IMR-90 (cell line): ENCODE data around the gene ASL. TPM values are rescaled to one million over a fixed set of nuclear protein-coding genes. Genes with fewer than 3 reads are reported as not detected.

Experiments
- ATAC-seq: fragments of 200-7000 bp; cut with Tn5 transposase; 2 replicates; pipeline ENCODE4 v1.9.1; 2020; ENCODE audit warnings: low read depth, mild to moderate bottlenecking, moderate library complexity
- BruUV-seq: library from RNA; stranded (reverse); fragments of 400-500 nt; replicated peaks from 2 replicates; lab custom pipeline; 2021; lab: Mats Ljungman, UMichigan
- CTCF ChIA-PET: fragments of 300-600 bp; formaldehyde crosslinking; extraction: SDS; loops from one replicate; lab custom pipeline; 2021; ENCODE audit warnings: antibody characterized with exemption; lab: Yijun Ruan, JAX
- POLR2A ChIA-PET: fragments of 300-600 bp; sonication (Branson Sonifier 250); formaldehyde crosslinking; loops from one replicate; lab custom pipeline; 2022; ENCODE audit warnings: antibody characterized with exemption; ENCODE audit not compliant: unreplicated experiment; lab: Charles Lee
- DNase-seq: peaks from one replicate; pipeline ENCODE4 v3.0.0; 2013
- H2AFZ ChIP-seq: replicated peaks from 2 replicates; pipeline ENCODE3; 2013; ENCODE audit warnings: low read length, mild to moderate bottlenecking; ENCODE audit not compliant: poor library complexity
- H2AK5ac ChIP-seq: 2 replicates; pipeline ENCODE4 v1.6.1; 2013; ENCODE audit warnings: low read depth, low read length, inconsistent platforms
- H2AK9ac ChIP-seq: replicated peaks from 2 replicates; pipeline ENCODE3; 2013; ENCODE audit warnings: mild to moderate bottlenecking, low read depth, low read length, moderate library complexity; ENCODE audit not compliant: poor library complexity
- H2BK120ac ChIP-seq: 2 replicates; pipeline ENCODE4 v1.6.1; 2013; ENCODE audit warnings: low read depth, low read length, inconsistent platforms
- H2BK15ac ChIP-seq: 3 replicates; pipeline ENCODE4 v1.6.1; 2013; ENCODE audit warnings: low read depth, low read length, inconsistent platforms
- H2BK20ac ChIP-seq: 2 replicates; pipeline ENCODE4 v1.6.1; 2013; ENCODE audit warnings: low read depth, mild to moderate bottlenecking, inconsistent platforms, low read length, moderate library complexity
- H2BK5ac ChIP-seq: 2 replicates; pipeline ENCODE4 v1.6.1; 2013; ENCODE audit warnings: mild to moderate bottlenecking, low read depth, low read length, inconsistent platforms; ENCODE audit not compliant: poor library complexity, severe bottlenecking
- H3K14ac ChIP-seq: replicated peaks from 2 replicates; pipeline ENCODE4 v1.6.1; 2013; ENCODE audit warnings: low read depth, low read length, inconsistent platforms
- H3K18ac ChIP-seq: 2 replicates; pipeline ENCODE4 v1.6.1; 2013; ENCODE audit warnings: low read depth, low read length, control low read depth
- H3K23ac ChIP-seq: 2 replicates; pipeline ENCODE4 v1.6.1; 2013; ENCODE audit warnings: low read depth, low read length, inconsistent platforms
- H3K27ac ChIP-seq: 2 replicates; pipeline ENCODE4 v1.5.1; 2013; ENCODE audit warnings: mild to moderate bottlenecking, control low read depth, low read length; ENCODE audit not compliant: insufficient read depth
- H3K27me3 ChIP-seq: 2 replicates; pipeline ENCODE4 v1.6.1; 2013; ENCODE audit warnings: low read length; ENCODE audit not compliant: control insufficient read depth, insufficient read depth
- H3K36me3 ChIP-seq: 2 replicates; pipeline ENCODE4 v1.6.1; 2013; ENCODE audit warnings: low read length, mixed read lengths; ENCODE audit not compliant: control insufficient read depth, insufficient read depth
- H3K4ac ChIP-seq: 2 replicates; pipeline ENCODE4 v1.6.1; 2013; ENCODE audit warnings: low read depth, low read length, inconsistent platforms
- H3K4me1 ChIP-seq: 2 replicates; pipeline ENCODE4 v1.6.1; 2013; ENCODE audit warnings: low read length, mixed read lengths; ENCODE audit not compliant: control insufficient read depth, insufficient read depth
- H3K4me2 ChIP-seq: 2 replicates; pipeline ENCODE4 v1.6.1; 2013; ENCODE audit warnings: low read depth, mild to moderate bottlenecking, control low read depth, low read length, moderate library complexity
- H3K4me3 ChIP-seq: 2 replicates; pipeline ENCODE4 v1.5.1; 2013; ENCODE audit warnings: low read depth, mild to moderate bottlenecking, control low read depth, low read length, moderate library complexity; ENCODE audit not compliant: insufficient read depth
- H3K56ac ChIP-seq: 2 replicates; pipeline ENCODE4 v1.6.1; 2013; ENCODE audit warnings: low read length, inconsistent platforms; ENCODE audit not compliant: insufficient read depth; ENCODE audit errors: extremely low read depth
- H3K79me1 ChIP-seq, 2 experiments: 2 replicates each; pipeline ENCODE4 v1.6.1; 2013; ENCODE audit warnings: low read length in 2 of 2, inconsistent platforms in 1 of 2, low read depth in 1 of 2
- H3K9ac ChIP-seq: 2 replicates; pipeline ENCODE4 v1.6.1; 2013; ENCODE audit warnings: low read depth, low read length, control low read depth
- H3K9me1 ChIP-seq: 2 replicates; pipeline ENCODE4 v1.6.1; 2013; ENCODE audit warnings: low read length, inconsistent platforms; ENCODE audit not compliant: insufficient read depth
- H3K9me3 ChIP-seq: 2 replicates; pipeline ENCODE4 v1.6.1; 2013; ENCODE audit warnings: low read length; ENCODE audit not compliant: control insufficient read depth, insufficient read depth
- H4K20me1 ChIP-seq: 2 replicates; pipeline ENCODE4 v1.6.1; 2013; ENCODE audit warnings: low read length, inconsistent platforms; ENCODE audit not compliant: insufficient read depth
- H4K5ac ChIP-seq: 2 replicates; pipeline ENCODE4 v1.6.1; 2013; ENCODE audit warnings: mild to moderate bottlenecking, low read depth, low read length, control low read depth
- H4K8ac ChIP-seq, 2 experiments: 2 replicates each; pipeline ENCODE4 v1.6.1; 2013; ENCODE audit warnings: low read depth in 2 of 2, low read length in 2 of 2, control low read depth in 1 of 2, inconsistent platforms in 1 of 2
- H4K91ac ChIP-seq: 2 replicates; pipeline ENCODE4 v1.6.1; 2013; ENCODE audit warnings: low read depth, low read length, inconsistent platforms; ENCODE audit not compliant: insufficient read depth
- CEBPB ChIP-seq: IDR thresholded peaks from 2 replicates; pipeline ENCODE4 v1.6.1; 2012; ENCODE audit warnings: low read depth, low read length, improper control_type of control experiment
- MXI1 ChIP-seq: IDR thresholded peaks from 2 replicates; pipeline ENCODE4 v1.6.1; 2012; ENCODE audit warnings: low read depth, mild to moderate bottlenecking, low read length, moderate library complexity, borderline replicate concordance
- POLR2A ChIP-seq: IDR thresholded peaks from 2 replicates; pipeline ENCODE4 v1.6.1; 2012; ENCODE audit warnings: mild to moderate bottlenecking, low read depth, low read length
- RAD21 ChIP-seq: IDR thresholded peaks from 2 replicates; pipeline ENCODE4 v1.6.1; 2012; ENCODE audit warnings: low read length, improper control_type of control experiment
- RCOR1 ChIP-seq: IDR thresholded peaks from 2 replicates; pipeline ENCODE4 v1.6.1; 2012; ENCODE audit warnings: mild to moderate bottlenecking, low read length, improper control_type of control experiment; ENCODE audit not compliant: insufficient replicate concordance
- WGBS, 2 experiments: methylation state at CpG; one replicate each; pipeline versions ENCODE4 v1.1.5 to v1.1.7; 2013; ENCODE audit warnings: missing lambda C conversion rate in 2 of 2; ENCODE audit not compliant: insufficient read length in 1 of 2; ENCODE audit errors: extremely low coverage in 2 of 2; 5-methylcytosine and 5-hydroxymethylcytosine counted together
- dilution Hi-C: fragments of 300-500 bp; cut with HindIII; formaldehyde crosslinking; loops from one replicate; pipeline ENCODE4 v1.14.3; 2018; ENCODE audit warnings: low sequenced_read_pairs; ENCODE audit not compliant: unreplicated experiment
- in situ Hi-C: fragments of 300-500 bp; cut with MboI; formaldehyde crosslinking; loops from 3 replicates; pipeline ENCODE4 v1.14.3; 2019; ENCODE audit warnings: low sequenced_read_pairs, inconsistent platforms, mixed read lengths
- intact Hi-C: fragments of 100-400 bp; cut with micrococcal nuclease; formaldehyde crosslinking; loops from 2 replicates; pipeline ENCODE4 v1.10.0; 2022
- polyA plus RNA-seq, 3 experiments: library from polyadenylated mRNA; depleted of rRNA; stranded (reverse); fragments of >200 nt; gene quantifications; 2 replicates each; pipeline ENCODE4 v1.2.3, GENCODE V29; 2012; ENCODE audit warnings: low replicate concordance in 1 of 3
- total RNA-seq: library from RNA; depleted of rRNA; stranded (reverse); fragments of >200 nt; gene quantifications from 2 replicates; pipeline ENCODE4 v1.2.3, GENCODE V29; 2012

ASL gene
- total and polyA plus RNA-seq, 2 of the 4 experiments (the other 2 are of a cell fraction): 49.0 to 50.0 TPM

DNA sequence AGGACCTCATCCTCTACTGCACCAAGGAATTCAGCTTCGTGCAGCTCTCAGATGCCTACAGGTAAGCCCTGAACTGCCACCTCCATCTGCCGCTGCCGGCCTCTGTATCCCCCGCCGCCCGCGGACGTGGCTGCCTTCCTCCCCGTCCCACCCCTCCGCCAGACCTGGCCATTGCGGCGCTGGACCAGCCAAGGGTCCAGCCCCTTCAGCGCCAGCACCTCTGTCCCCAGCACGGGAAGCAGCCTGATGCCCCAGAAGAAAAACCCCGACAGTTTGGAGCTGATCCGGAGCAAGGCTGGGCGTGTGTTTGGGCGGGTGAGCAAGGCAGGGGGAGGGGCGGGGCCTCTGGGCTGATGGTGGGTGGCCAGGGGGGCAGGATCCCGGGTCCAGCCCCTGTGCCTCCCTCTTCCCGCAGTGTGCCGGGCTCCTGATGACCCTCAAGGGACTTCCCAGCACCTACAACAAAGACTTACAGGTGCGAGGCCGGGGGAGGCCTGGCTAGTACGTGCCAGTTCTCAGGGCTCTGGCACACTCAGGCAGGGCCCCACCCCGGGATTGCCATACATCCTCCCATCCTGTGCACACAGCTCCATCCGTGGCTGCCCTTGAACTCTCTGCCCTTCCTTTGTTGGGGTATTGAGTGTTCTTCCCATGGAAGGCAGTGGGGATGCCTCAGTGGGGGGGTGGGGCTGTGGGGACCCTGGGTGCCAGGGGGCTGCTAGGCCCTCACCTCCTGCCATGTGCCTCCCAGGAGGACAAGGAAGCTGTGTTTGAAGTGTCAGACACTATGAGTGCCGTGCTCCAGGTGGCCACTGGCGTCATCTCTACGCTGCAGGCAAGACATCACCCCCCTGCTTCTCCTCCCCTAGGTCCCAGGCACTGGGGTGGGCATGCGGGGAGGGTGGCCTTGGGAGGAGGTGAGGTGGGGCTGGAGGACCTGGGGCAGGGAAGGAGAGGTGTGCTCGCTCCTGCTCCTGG lies 13.5 kb downstream of the ASL start:
- no peak overlapping the region for H3K23ac ChIP-seq
- WGBS, 2 experiments: 93% methylated on average over 10 of the region's 32 CpGs; no CpG with 5 or more reads in 1 of the 2 experiments
- intact Hi-C loops (no loop called here), in situ Hi-C loops (no loop called here), dilution Hi-C loops (no loop called here)
- no peaks in the 10 kb centered on the region for H3K4me1 ChIP-seq
- H2BK5ac ChIP-seq: no peak overlapping the region
- H2AFZ ChIP-seq: no peak overlapping the region
- no peak overlapping the region for H2BK120ac ChIP-seq
- no peaks in the 10 kb centered on the region for H3K27me3 ChIP-seq
- H3K4ac ChIP-seq: no peak overlapping the region
- H4K8ac ChIP-seq: no peak overlapping the region
- no peak overlapping the region for H3K4me3 ChIP-seq
- H3K14ac ChIP-seq: no peak overlapping the region
- peaks cover 26% of the 10 kb centered on the region for H3K36me3 ChIP-seq
- H3K4me2 ChIP-seq: no peak overlapping the region
- H2AK9ac ChIP-seq: no peak overlapping the region
- no peak overlapping the region for H3K18ac ChIP-seq
- no peak for TF ChIP-seq MXI1
- no peak for TF ChIP-seq CEBPB
- TF ChIP-seq RAD21: no peak
- no peak for TF ChIP-seq POLR2A
- TF ChIP-seq RCOR1: no peak
- H4K5ac ChIP-seq: no peak overlapping the region
- H2AK5ac ChIP-seq: no peak overlapping the region
- no peak overlapping the region for H3K56ac ChIP-seq
- BruUV-seq: no TSS peak
- no peaks in the 10 kb centered on the region for H3K9me3 ChIP-seq
- no peak overlapping the region for H3K27ac ChIP-seq
- no peak overlapping the region for H3K9ac ChIP-seq
- no peaks in the 10 kb centered on the region for H3K9me1 ChIP-seq
- POLR2A ChIA-PET: no interaction called here
- ATAC-seq (no peak), DNase-seq (no peak)
- H2BK20ac ChIP-seq: no peak overlapping the region
- H4K20me1 ChIP-seq: no peaks in the 10 kb centered on the region; the same call in 1 of the 2 replicates
- H4K91ac ChIP-seq: no peak overlapping the region
- CTCF ChIA-PET: no interaction called here
- no peak overlapping the region for H2BK15ac ChIP-seq
- no peaks in the 10 kb centered on the region; a peak in 1 of 4 replicates for H3K79me1 ChIP-seq
